Measurements from ENCODE around the gene XPNPEP2. TPM values are rescaled to one million over a fixed set of nuclear protein-coding genes. Genes with fewer than 3 reads are reported as not detected.

The XPNPEP2 gene
- total RNA-seq, 1 donor from 2014 or later: 4.0 TPM

GRCh38 chrX:129795584-129795983 lies 56.8 kb downstream of the XPNPEP2 start:
- no peak for TF ChIP-seq CTCF (IDR thresholded peaks at IDR 0.05; ENCODE audit: unreplicated experiment)
- Mint-ChIP-seq H3K36me3 (peaks cover 7% of the 10 kb centered on the region), H3K27ac (no peak overlapping the region), H3K27me3 (ENCODE audit: low read depth) (no peaks in the 10 kb centered on the region), H3K9me3 (peaks cover 6% of the 10 kb centered on the region), H3K4me3 (no peak overlapping the region), H3K4me1 (peaks cover 4% of the 10 kb centered on the region)
- no peak for DNase-seq (ENCODE audit: low spot score in 2 of 2, unreplicated experiment in 2 of 2)

- Mint-ChIP-seq H3K4me3 (no peak overlapping the region), H3K9me3 (peaks cover 6% of the 10 kb centered on the region), H3K4me1 (peaks cover 4% of the 10 kb centered on the region), H3K36me3 (peaks cover 7% of the 10 kb centered on the region), H3K27ac (no peak overlapping the region), H3K27me3 (ENCODE audit: low read depth) (no peaks in the 10 kb centered on the region)
- DNase-seq (ENCODE audit: low spot score in 2 of 2, unreplicated experiment in 2 of 2): no peak
- TF ChIP-seq CTCF (IDR thresholded peaks at IDR 0.05; ENCODE audit: unreplicated experiment): no peak
These were observed 58.6 kb downstream of the XPNPEP2 start for GRCh38 chrX:129797251-129797906.

GRCh38 chrX:129798456-129798855 lies 59.7 kb downstream of the XPNPEP2 start:
- peaks cover 4% of the 10 kb centered on the region for H3K4me1 Mint-ChIP-seq
- H3K27ac Mint-ChIP-seq: no peak overlapping the region
- no peak overlapping the region for H3K4me3 Mint-ChIP-seq
- peaks cover 6% of the 10 kb centered on the region for H3K9me3 Mint-ChIP-seq
- no peak for DNase-seq (ENCODE audit: low spot score in 2 of 2, unreplicated experiment in 2 of 2)
- no peaks in the 10 kb centered on the region for H3K27me3 Mint-ChIP-seq (ENCODE audit: low read depth)
- TF ChIP-seq CTCF (IDR thresholded peaks at IDR 0.05; ENCODE audit: unreplicated experiment): no peak
- peaks cover 7% of the 10 kb centered on the region for H3K36me3 Mint-ChIP-seq

GRCh38 chrX:129798888-129799287 lies 60.1 kb downstream of the XPNPEP2 start:
- Mint-ChIP-seq H3K27ac (no peak overlapping the region), H3K4me3 (no peak overlapping the region), H3K4me1 (peaks cover 4% of the 10 kb centered on the region), H3K36me3 (peaks cover 7% of the 10 kb centered on the region), H3K27me3 (ENCODE audit: low read depth) (no peaks in the 10 kb centered on the region), H3K9me3 (peaks cover 6% of the 10 kb centered on the region)
- TF ChIP-seq CTCF (IDR thresholded peaks at IDR 0.05; ENCODE audit: unreplicated experiment): no peak
- no peak for DNase-seq (ENCODE audit: low spot score in 2 of 2, unreplicated experiment in 2 of 2)

- Mint-ChIP-seq H3K9me3 (peaks cover 6% of the 10 kb centered on the region), H3K27ac (no peak overlapping the region), H3K36me3 (peaks cover 7% of the 10 kb centered on the region), H3K4me3 (no peak overlapping the region), H3K27me3 (ENCODE audit: low read depth) (no peaks in the 10 kb centered on the region), H3K4me1 (peaks cover 4% of the 10 kb centered on the region)
- DNase-seq (ENCODE audit: low spot score in 2 of 2, unreplicated experiment in 2 of 2): no peak
- no peak for TF ChIP-seq CTCF (IDR thresholded peaks at IDR 0.05; ENCODE audit: unreplicated experiment)
These were observed 61.4 kb downstream of the XPNPEP2 start for GRCh38 chrX:129800186-129800585.
